ENCODE data around the gene RAC2.
"Not testable (repeated sequence)": the region's sequence is repeated elsewhere in the genome, so short reads cannot be mapped to it uniquely, and the experiment has no call there.

RAC2 gene

DNA sequence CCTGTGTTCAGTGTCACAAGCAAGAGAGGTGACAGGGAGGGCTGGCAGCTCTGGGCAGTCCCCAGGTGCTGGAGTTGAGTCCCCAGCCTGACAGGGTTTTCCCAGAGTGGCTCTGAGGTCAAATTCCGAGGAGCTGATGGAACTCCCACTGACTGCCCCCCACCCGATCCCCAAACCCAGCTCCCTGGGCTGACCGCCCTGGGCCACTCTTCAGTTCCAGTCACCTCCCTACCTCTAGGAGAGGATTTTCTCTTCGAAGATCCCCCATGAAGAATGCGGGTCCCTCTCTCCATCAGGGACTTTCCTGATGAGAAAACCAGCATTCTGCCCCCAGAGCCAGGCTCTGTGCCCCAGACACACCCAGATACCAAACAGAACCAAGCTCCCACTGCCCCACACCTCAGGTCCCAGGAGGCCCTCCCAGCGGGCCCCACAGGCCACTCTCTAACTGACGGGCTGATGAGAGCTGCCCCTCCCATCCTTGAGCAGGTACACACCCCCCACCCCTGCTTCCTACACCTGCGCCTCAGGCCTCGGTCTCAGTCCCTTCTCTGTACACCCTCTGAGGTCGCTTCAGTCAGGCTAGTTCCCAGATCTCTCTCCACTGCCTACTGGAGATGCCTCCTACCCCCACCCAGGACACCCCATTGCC, 12.1 kb upstream of the RAC2 start:
- no peaks in the 10 kb centered on the region for H3K4me1 ChIP-seq
- no peak overlapping the region for H3K4me3 ChIP-seq
- no peaks in the 10 kb centered on the region for H3K9me3 ChIP-seq
- in situ Hi-C loops (cut with MboI; ENCODE audit: low sequenced_read_pairs), result no loop called here
- no peak for DNase-seq (ENCODE audit: low spot score in 2 of 2)
- peaks cover 20% of the 10 kb centered on the region for H3K27me3 ChIP-seq (ENCODE audit: low read depth)
- H3K36me3 ChIP-seq (replicated peaks), result no peaks in the 10 kb centered on the region

- Histone ChIP-seq H3K4me1 (no peaks in the 10 kb centered on the region), H3K36me3 (replicated peaks) (no peaks in the 10 kb centered on the region), H3K27me3 (ENCODE audit: low read depth) (peaks cover 20% of the 10 kb centered on the region), H3K9me3 (no peaks in the 10 kb centered on the region), H3K4me3 (no peak overlapping the region)
- in situ Hi-C loops (cut with MboI; ENCODE audit: low sequenced_read_pairs), result no loop called here
- DNase-seq (ENCODE audit: low spot score in 2 of 2), result no peak
These were observed 11.5 kb upstream of the RAC2 start for GRCh38 chr22:37255558-37256006.

DNA sequence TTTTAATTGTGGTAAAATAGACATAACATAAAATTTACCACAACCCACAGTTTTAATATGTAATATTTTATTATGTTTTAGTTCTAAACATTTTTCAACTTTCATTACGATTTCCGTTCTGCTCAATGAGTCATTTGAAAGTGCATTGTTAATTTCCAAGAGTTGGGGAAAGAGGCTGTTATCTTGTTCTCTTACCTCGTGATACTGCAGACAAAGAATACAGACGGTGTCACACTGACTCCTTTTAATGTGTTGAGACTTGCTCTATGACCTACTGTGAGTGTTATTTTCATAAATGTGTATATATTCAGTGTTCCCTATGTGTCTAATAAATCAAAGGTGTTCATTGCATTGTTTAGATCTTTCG, 10.8 kb upstream of the RAC2 start:
- no peaks in the 10 kb centered on the region for H3K4me1 ChIP-seq
- H3K9me3 ChIP-seq, result no peaks in the 10 kb centered on the region
- in situ Hi-C loops (cut with MboI; ENCODE audit: low sequenced_read_pairs), result no loop called here
- H3K27me3 ChIP-seq (ENCODE audit: low read depth), result peaks cover 20% of the 10 kb centered on the region
- H3K4me3 ChIP-seq, result no peak overlapping the region
- H3K36me3 ChIP-seq (replicated peaks), result no peaks in the 10 kb centered on the region
- no peak for DNase-seq (ENCODE audit: low spot score in 2 of 2)

- DNase-seq (ENCODE audit: low spot score in 2 of 2), result no peak
- Histone ChIP-seq H3K9me3 (no peaks in the 10 kb centered on the region), H3K4me1 (no peaks in the 10 kb centered on the region), H3K36me3 (replicated peaks) (no peaks in the 10 kb centered on the region), H3K27me3 (ENCODE audit: low read depth) (peaks cover 20% of the 10 kb centered on the region), H3K4me3 (no peak overlapping the region)
- in situ Hi-C loops (cut with MboI; ENCODE audit: low sequenced_read_pairs), result no loop called here
These were observed 10.3 kb upstream of the RAC2 start for GRCh38 chr22:37254209-37254866.

GRCh38 chr22:37253126-37253660, 9.1 kb upstream of the RAC2 start:
- no peak for DNase-seq (ENCODE audit: low spot score in 2 of 2)
- Histone ChIP-seq H3K4me3 (no peak overlapping the region), H3K9me3 (no peaks in the 10 kb centered on the region), H3K4me1 (no peaks in the 10 kb centered on the region), H3K36me3 (replicated peaks) (no peaks in the 10 kb centered on the region), H3K27me3 (ENCODE audit: low read depth) (peaks cover 20% of the 10 kb centered on the region)
- in situ Hi-C loops (cut with MboI; ENCODE audit: low sequenced_read_pairs), result no loop called here

DNA sequence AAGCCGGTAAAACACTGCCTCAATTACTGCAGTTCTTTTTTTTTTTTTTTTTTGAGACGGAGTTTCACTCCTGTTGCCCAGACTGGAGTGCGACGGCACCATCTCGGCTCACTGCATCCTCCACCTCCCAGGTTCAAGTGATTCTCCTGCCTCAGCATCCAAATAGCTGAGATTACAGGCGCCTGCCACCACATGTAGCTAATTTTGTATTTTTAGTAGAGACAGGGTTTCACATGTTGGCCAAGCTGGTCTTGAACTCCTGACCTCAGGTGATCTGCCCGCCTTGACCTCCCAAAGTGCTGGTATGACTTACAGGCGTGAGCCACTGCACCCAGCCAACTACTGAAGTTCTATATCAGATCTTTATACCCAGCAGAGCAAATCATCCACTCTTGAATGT, 7.8 kb upstream of the RAC2 start:
- H3K27me3 ChIP-seq (ENCODE audit: low read depth), result peaks cover 20% of the 10 kb centered on the region
- in situ Hi-C loops (cut with MboI; ENCODE audit: low sequenced_read_pairs); H3K4me3 ChIP-seq; H3K9me3 ChIP-seq; DNase-seq (ENCODE audit: low spot score in 2 of 2); H3K36me3 ChIP-seq (replicated peaks); H3K4me1 ChIP-seq: not testable (repeated sequence)

DNA sequence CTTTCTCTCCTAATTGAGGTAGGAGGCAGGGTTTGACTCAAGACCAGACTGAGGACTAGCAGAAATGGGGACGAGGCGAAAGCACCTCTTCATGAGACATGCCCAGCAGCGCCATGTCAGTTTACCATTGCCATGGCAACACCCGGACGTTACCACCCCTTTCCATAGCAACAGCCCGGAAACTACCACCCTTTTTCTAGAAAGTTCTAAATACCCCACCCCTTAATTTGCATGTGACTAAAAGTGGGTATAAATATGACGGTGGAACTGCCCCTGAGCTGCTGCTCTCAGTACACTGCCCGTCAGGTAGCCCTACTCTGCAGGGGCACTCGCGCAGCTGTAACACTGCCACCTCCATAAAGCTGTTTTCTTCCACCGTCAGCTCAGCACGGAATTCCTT, 5.9 kb upstream of the RAC2 start:
- peaks cover 10% of the 10 kb centered on the region for H3K27me3 ChIP-seq (ENCODE audit: low read depth)
- in situ Hi-C loops (cut with MboI; ENCODE audit: low sequenced_read_pairs), result no loop called here
- no peak overlapping the region for H3K4me3 ChIP-seq
- no peak for DNase-seq (ENCODE audit: low spot score in 2 of 2)
- no peaks in the 10 kb centered on the region for H3K36me3 ChIP-seq (replicated peaks)
- H3K9me3 ChIP-seq, result no peaks in the 10 kb centered on the region
- no peaks in the 10 kb centered on the region for H3K4me1 ChIP-seq

DNA sequence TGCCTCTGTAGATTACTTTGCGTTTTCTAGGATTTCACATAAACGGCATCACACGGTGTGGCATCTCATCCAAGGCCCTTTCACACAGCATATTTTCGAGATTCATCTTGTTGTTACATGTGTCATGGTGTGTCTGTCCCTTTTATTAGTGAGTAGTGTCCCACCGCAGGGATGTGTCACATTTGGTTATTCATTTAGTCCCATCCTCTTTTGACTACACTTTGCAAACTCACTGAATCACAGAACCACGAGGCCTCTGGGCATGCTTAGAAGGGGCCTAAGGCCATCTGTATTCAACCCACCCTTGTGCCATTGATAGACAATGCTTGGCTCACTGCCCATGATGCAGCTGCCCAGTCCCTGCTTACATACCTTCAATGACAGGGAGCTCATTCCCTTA, 4.2 kb upstream of the RAC2 start:
- Histone ChIP-seq H3K9me3 (no peaks in the 10 kb centered on the region), H3K4me3 (no peak overlapping the region), H3K36me3 (replicated peaks) (no peaks in the 10 kb centered on the region), H3K27me3 (ENCODE audit: low read depth) (peaks cover 6% of the 10 kb centered on the region), H3K4me1 (no peaks in the 10 kb centered on the region)
- no peak for DNase-seq (ENCODE audit: low spot score in 2 of 2)
- in situ Hi-C loops (cut with MboI; ENCODE audit: low sequenced_read_pairs), result no loop called here

GRCh38 chr22:37245740-37246139, 1.7 kb upstream of the RAC2 start:
- DNase-seq (ENCODE audit: low spot score in 2 of 2), result no peak
- no peaks in the 10 kb centered on the region for H3K9me3 ChIP-seq
- no peaks in the 10 kb centered on the region for H3K4me1 ChIP-seq
- in situ Hi-C loops (cut with MboI; ENCODE audit: low sequenced_read_pairs), result no loop called here
- no peaks in the 10 kb centered on the region; the same call in 1 of the 2 replicates for H3K27me3 ChIP-seq (ENCODE audit: low read depth)
- no peak overlapping the region for H3K4me3 ChIP-seq
- no peaks in the 10 kb centered on the region for H3K36me3 ChIP-seq (replicated peaks)

- no peaks in the 10 kb centered on the region for H3K9me3 ChIP-seq
- H3K4me1 ChIP-seq, result no peaks in the 10 kb centered on the region
- in situ Hi-C loops (cut with MboI; ENCODE audit: low sequenced_read_pairs), result no loop called here
- no peak for DNase-seq (ENCODE audit: low spot score in 2 of 2)
- H3K36me3 ChIP-seq (replicated peaks), result no peaks in the 10 kb centered on the region
- no peak overlapping the region for H3K4me3 ChIP-seq
- H3K27me3 ChIP-seq (ENCODE audit: low read depth), result no peaks in the 10 kb centered on the region; the same call in 1 of the 2 replicates
These were observed 1.1 kb upstream of the RAC2 start for GRCh38 chr22:37244922-37245722.

- in situ Hi-C loops (cut with MboI; ENCODE audit: low sequenced_read_pairs), result no loop called here
- H3K36me3 ChIP-seq (replicated peaks), result no peaks in the 10 kb centered on the region
- no peaks in the 10 kb centered on the region; the same call in 1 of the 2 replicates for H3K27me3 ChIP-seq (ENCODE audit: low read depth)
- H3K4me3 ChIP-seq, result peak overlapping the region; percentile 20
- no peaks in the 10 kb centered on the region for H3K9me3 ChIP-seq
- H3K4me1 ChIP-seq, result no peaks in the 10 kb centered on the region
- DNase-seq (ENCODE audit: low spot score in 2 of 2), result no peak
These were observed 511 bp downstream of the RAC2 start for GRCh38 chr22:37243402-37244113.

- Histone ChIP-seq H3K9me3 (no peaks in the 10 kb centered on the region), H3K27me3 (ENCODE audit: low read depth) (no peaks in the 10 kb centered on the region; the same call in 1 of the 2 replicates), H3K36me3 (replicated peaks) (no peaks in the 10 kb centered on the region), H3K4me3 (no peak overlapping the region), H3K4me1 (no peaks in the 10 kb centered on the region)
- DNase-seq (ENCODE audit: low spot score in 2 of 2), result no peak
- in situ Hi-C loops (cut with MboI; ENCODE audit: low sequenced_read_pairs), result no loop called here
These were observed 1.6 kb downstream of the RAC2 start for GRCh38 chr22:37242395-37242918.

GRCh38 chr22:37241351-37242142, 2.5 kb downstream of the RAC2 start:
- Histone ChIP-seq H3K4me3 (no peak overlapping the region), H3K27me3 (ENCODE audit: low read depth) (no peaks in the 10 kb centered on the region; the same call in 1 of the 2 replicates), H3K36me3 (replicated peaks) (no peaks in the 10 kb centered on the region), H3K4me1 (no peaks in the 10 kb centered on the region), H3K9me3 (no peaks in the 10 kb centered on the region)
- no peak for DNase-seq (ENCODE audit: low spot score in 2 of 2)
- in situ Hi-C loops (cut with MboI; ENCODE audit: low sequenced_read_pairs), result no loop called here

Measured in HAP-1 (cell line).